ENCODE data around the gene CHRNG.

The CHRNG gene

DNA sequence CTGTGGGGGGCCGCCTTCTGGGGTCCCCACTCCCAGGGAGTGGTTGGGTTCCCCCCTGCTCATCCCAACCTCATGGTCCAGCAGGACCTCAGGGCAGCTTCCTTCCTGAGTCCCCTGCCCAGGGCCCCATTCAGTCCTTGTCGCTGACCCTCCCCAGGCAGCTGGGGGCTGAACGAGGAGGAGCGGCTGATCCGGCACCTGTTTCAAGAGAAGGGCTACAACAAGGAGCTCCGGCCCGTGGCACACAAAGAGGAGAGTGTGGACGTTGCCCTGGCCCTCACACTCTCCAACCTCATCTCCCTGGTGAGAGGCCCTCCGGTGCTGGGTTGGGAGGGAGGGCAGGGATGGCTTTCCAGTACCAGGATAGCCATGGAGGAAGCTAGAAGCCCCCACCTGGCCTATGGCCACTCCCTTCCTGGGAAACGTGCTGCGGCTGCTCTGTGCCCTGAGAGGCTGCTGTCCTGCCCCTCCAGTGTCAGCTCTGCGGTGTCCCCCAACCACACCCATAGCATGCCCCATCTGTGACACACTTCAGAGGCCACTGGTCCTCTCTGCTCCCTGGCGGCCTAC is 13.0 kb upstream of the CHRNG start:
- no peaks in the 10 kb centered on the region for H3K79me2 ChIP-seq (ENCODE audit: insufficient read depth, low read length)
- DNase-seq (no peak), ATAC-seq (ENCODE audit: insufficient read depth, low read depth) (no peak)
- H4K20me1 ChIP-seq (ENCODE audit: insufficient read depth, low read length) = no peaks in the 10 kb centered on the region
- no peak overlapping the region for H3K4me2 ChIP-seq (ENCODE audit: insufficient read depth, low read length)
- no peak overlapping the region for H3K27ac ChIP-seq (ENCODE audit: low read length)
- no peak overlapping the region for H3K4me3 ChIP-seq (ENCODE audit: low read depth in 1 of 2, low read length in 2 of 2)
- no peaks in the 10 kb centered on the region for H3K27me3 ChIP-seq (ENCODE audit: insufficient read depth, low read length, poor library complexity)
- H3K9me3 ChIP-seq (ENCODE audit: insufficient read depth, low read length, severe bottlenecking) = no peaks in the 10 kb centered on the region
- H3K9ac ChIP-seq (ENCODE audit: low read depth, low read length) = no peak overlapping the region
- H2AFZ ChIP-seq (ENCODE audit: low read depth, low read length) = no peak overlapping the region
- H3K4me1 ChIP-seq (ENCODE audit: insufficient read depth, low read length) = peaks cover 5% of the 10 kb centered on the region
- TF ChIP-seq, protein P1, sequence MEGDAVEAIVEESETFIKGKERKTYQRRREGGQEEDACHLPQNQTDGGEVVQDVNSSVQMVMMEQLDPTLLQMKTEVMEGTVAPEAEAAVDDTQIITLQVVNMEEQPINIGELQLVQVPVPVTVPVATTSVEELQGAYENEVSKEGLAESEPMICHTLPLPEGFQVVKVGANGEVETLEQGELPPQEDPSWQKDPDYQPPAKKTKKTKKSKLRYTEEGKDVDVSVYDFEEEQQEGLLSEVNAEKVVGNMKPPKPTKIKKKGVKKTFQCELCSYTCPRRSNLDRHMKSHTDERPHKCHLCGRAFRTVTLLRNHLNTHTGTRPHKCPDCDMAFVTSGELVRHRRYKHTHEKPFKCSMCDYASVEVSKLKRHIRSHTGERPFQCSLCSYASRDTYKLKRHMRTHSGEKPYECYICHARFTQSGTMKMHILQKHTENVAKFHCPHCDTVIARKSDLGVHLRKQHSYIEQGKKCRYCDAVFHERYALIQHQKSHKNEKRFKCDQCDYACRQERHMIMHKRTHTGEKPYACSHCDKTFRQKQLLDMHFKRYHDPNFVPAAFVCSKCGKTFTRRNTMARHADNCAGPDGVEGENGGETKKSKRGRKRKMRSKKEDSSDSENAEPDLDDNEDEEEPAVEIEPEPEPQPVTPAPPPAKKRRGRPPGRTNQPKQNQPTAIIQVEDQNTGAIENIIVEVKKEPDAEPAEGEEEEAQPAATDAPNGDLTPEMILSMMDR (IDR thresholded peaks at IDR 0.05; ENCODE audit: borderline replicate concordance, extremely low read depth, low read length, poor library complexity, severe bottlenecking) = no peak
- no peak for TF ChIP-seq EZH2 (IDR thresholded peaks at IDR 0.05; ENCODE audit: borderline replicate concordance, low read depth, low read length, severe bottlenecking)
- H3K36me3 ChIP-seq (ENCODE audit: insufficient read depth, low read length) = no peaks in the 10 kb centered on the region

DNA sequence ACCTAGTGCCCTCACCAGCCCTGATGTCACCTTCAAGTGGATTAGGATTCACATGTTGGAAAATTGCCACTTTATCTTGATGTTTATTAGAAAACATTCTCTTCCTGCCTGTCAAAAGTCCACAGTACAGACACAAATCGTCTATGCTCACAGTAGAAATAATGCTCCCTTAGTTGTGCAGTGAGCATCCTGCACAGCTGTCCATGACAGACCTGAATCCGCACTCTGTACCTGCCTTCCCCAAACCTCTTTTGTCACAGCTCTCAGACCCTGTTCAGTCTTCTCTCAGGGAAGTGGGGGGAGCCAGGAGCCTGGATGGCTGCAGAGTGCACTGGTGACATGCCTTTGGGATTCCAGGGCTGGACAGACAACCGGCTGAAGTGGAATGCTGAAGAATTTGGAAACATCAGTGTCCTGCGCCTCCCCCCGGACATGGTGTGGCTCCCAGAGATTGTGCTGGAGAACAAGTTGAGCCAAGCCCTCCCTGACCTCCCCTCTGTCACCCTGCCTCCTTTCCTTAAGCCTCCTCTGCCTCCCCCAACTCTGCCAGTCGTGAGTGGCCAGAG is 11.5 kb upstream of the CHRNG start:
- no peaks in the 10 kb centered on the region for H3K9me3 ChIP-seq (ENCODE audit: insufficient read depth, low read length, severe bottlenecking)
- no peak overlapping the region for H3K4me3 ChIP-seq (ENCODE audit: low read depth in 1 of 2, low read length in 2 of 2)
- DNase-seq (no peak), ATAC-seq (ENCODE audit: insufficient read depth, low read depth) (no peak)
- no peak overlapping the region for H2AFZ ChIP-seq (ENCODE audit: low read depth, low read length)
- H3K4me1 ChIP-seq (ENCODE audit: insufficient read depth, low read length) = peaks cover 3% of the 10 kb centered on the region; the same call in 1 of the 2 replicates
- H3K4me2 ChIP-seq (ENCODE audit: insufficient read depth, low read length) = no peak overlapping the region
- no peak overlapping the region for H3K9ac ChIP-seq (ENCODE audit: low read depth, low read length)
- TF ChIP-seq EZH2 (IDR thresholded peaks at IDR 0.05; ENCODE audit: borderline replicate concordance, low read depth, low read length, severe bottlenecking) = no peak
- TF ChIP-seq, protein P1 (IDR thresholded peaks at IDR 0.05; ENCODE audit: borderline replicate concordance, extremely low read depth, low read length, poor library complexity, severe bottlenecking) = no peak
- H3K27me3 ChIP-seq (ENCODE audit: insufficient read depth, low read length, poor library complexity) = no peaks in the 10 kb centered on the region
- no peaks in the 10 kb centered on the region for H3K79me2 ChIP-seq (ENCODE audit: insufficient read depth, low read length)
- no peaks in the 10 kb centered on the region for H3K36me3 ChIP-seq (ENCODE audit: insufficient read depth, low read length)
- H3K27ac ChIP-seq (ENCODE audit: low read length) = no peak overlapping the region
- H4K20me1 ChIP-seq (ENCODE audit: insufficient read depth, low read length) = no peaks in the 10 kb centered on the region

DNA sequence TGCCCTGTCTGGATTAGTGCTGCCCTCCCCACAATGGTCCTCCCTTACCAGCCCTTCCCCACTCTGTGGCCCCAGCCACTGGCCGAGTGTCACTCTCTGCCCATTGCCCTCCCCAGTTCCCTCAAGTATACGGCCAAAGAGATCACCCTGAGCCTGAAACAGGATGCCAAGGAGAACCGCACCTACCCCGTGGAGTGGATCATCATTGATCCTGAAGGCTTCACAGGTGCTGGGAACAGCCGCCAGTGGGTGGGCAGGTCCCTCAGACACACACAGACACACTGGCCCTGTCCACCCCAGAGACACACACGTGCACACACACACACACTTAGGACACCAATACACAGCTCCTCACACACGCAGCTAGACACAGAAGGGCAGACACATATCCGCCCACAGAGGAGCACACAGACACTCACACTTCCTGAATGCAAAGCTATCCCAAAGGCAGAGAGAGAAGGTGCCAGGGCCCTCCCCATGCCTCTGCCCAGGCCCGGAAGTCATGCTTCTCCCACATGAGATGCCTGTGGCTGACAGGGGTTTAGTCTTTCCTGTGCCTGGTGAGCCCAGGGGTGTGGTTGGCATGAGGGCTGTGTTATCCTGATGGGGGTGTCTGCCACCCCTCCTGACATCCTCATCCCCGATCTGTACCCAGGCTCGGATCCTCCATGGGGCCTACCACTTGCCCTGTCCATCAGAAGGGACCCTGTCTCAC is 10.6 kb upstream of the CHRNG start:
- Histone ChIP-seq H3K4me3 (ENCODE audit: low read depth in 1 of 2, low read length in 2 of 2) (no peak overlapping the region), H3K79me2 (ENCODE audit: insufficient read depth, low read length) (no peaks in the 10 kb centered on the region), H3K36me3 (ENCODE audit: insufficient read depth, low read length) (no peaks in the 10 kb centered on the region), H3K4me2 (ENCODE audit: insufficient read depth, low read length) (no peak overlapping the region), H3K9me3 (ENCODE audit: insufficient read depth, low read length, severe bottlenecking) (no peaks in the 10 kb centered on the region), H3K27me3 (ENCODE audit: insufficient read depth, low read length, poor library complexity) (no peaks in the 10 kb centered on the region), H3K9ac (ENCODE audit: low read depth, low read length) (no peak overlapping the region), H3K4me1 (ENCODE audit: insufficient read depth, low read length) (peaks cover 3% of the 10 kb centered on the region; the same call in 1 of the 2 replicates), H3K27ac (ENCODE audit: low read length) (no peak overlapping the region), H4K20me1 (ENCODE audit: insufficient read depth, low read length) (no peaks in the 10 kb centered on the region), H2AFZ (ENCODE audit: low read depth, low read length) (no peak overlapping the region)
- ATAC-seq (ENCODE audit: insufficient read depth, low read depth) = peak; percentile 74
- TF ChIP-seq EZH2 (IDR thresholded peaks at IDR 0.05; ENCODE audit: borderline replicate concordance, low read depth, low read length, severe bottlenecking) = no peak
- TF ChIP-seq, protein P1 (IDR thresholded peaks at IDR 0.05; ENCODE audit: borderline replicate concordance, extremely low read depth, low read length, poor library complexity, severe bottlenecking) = no peak
- DNase-seq = peak; percentile 44
